HG03064 (cell line): ENCODE results near the gene HEPHL1.

Experiments
- ATAC-seq: cut with Tn5 transposase; IDR thresholded peaks from one replicate; pipeline ENCODE4 v1.9.1; 2021; ENCODE audit warnings: low read depth; ENCODE audit not compliant: unreplicated experiment

HEPHL1 gene

DNA sequence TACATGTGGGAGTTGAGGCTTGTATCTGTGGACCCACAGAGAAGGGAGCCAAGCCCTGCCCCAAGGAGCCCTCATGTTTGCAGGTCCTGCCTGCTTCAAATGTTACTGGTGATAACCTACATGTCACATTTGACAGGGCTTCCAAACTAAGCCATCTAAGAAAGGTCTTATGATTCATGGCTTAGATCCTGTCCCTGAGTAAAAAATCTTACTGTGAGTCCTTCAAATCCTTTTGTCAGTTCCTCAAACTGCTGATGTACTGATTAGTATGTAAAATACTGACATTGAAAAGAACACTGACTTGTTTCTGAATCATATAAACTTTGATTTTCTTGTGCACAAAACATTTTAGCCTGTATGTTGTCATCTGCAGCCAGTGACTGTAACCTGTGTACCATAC is 106.5 kb downstream of the HEPHL1 start:
- no peak for ATAC-seq

DNA sequence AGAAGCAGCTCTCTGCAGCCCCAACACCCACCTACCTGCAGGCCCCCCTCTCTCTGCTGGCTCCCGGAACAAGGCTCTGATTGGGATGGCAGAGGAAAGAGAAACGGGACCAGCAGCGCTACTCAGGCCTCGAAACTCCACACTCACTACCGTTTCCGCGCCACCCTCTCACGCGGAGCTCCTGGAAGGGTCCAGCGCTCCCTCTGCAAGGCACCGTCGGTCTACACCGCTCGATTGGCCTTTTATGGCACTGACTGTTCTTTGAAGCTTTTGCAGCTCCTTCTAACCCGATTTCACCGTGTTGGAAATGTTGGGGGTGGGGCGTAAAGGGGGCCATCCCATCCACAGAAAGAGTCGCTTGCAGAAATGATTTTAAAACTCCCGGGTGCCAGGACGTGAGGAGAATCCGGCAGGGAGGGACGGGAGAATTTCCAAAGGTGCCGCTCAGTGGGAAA is 107.2 kb downstream of the HEPHL1 start:
- ATAC-seq = peak; percentile 6

DNA sequence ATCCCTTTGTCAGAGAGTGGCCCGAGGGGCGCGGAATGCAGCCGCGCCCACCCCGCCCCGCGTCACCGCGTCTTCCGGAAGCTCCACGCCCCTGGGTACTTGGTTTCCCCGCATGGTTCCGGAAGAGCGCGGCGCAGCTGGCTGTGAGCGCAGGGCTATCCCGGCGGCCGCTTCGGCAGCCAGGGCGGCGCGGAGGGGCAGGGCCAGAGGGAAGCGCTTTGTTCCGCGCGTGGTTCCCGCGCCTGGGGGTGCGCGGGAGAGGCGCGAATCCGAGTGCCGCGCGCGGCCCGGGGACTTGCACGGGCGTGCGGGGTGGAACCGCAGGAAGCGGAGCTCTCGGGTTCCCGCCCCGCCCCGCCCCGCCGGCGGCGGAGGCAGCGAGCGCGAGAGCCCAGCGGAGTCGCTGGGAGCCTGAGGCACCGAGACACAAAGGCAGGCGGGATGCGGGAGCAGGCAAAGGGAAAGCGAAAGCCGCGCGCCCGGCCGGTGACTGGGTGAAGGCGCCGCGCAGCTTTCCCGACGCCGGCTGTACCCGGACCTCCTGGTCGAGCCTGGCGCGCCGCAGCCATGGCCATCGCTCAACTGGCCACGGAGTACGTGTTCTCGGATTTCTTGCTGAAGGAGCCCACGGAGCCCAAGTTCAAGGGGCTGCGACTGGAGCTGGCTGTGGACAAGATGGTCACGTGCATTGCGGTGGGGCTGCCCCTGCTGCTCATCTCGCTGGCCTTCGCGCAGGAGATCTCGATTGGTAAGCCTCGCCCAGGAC is 107.8 kb downstream of the HEPHL1 start, which contains the start of gene PANX1:
Gene PANX1, plus strand, starts transcription at position 96 of the 766 bp plus-strand sequence. Its CDS starts 472 bp downstream, at position 568.
- ATAC-seq = peak; percentile 88

DNA sequence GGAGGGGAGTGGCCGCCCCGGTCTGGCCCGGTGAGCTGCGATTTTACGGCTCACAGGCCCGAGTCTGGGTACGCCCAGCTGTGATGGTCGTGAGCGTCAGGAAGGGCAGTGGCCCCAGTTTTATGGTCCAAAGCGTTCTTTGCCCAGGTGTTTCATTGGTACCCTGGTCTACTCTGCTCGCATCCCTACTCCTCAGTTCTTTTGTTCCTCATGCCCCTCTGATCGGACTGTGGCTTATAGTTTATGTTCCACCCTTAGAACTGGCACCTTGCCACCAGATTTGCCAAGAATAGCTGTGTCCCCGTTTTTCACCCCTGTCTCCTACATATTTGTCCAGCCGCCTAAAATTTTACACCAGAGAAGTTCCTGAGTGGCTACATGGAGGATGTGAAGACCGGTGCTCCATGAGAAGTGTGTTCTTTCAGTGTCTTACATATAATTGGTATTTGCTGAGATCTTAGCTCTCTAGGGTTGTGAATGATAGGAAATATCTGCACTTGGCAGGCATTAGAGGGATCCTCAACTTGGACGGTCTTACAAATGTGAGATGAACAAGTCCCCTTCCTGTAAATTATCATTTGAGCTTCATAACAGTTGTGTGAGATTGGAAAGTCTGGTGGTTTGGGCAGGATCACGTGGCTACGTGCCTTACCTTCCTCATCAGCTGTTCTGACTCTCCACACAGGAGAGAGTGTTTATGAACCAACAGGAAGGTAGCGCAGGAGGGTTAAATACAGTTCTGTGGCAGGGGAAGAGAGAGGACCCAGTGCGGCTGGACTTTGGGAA is 108.6 kb downstream of the HEPHL1 start:
- no peak for ATAC-seq

DNA sequence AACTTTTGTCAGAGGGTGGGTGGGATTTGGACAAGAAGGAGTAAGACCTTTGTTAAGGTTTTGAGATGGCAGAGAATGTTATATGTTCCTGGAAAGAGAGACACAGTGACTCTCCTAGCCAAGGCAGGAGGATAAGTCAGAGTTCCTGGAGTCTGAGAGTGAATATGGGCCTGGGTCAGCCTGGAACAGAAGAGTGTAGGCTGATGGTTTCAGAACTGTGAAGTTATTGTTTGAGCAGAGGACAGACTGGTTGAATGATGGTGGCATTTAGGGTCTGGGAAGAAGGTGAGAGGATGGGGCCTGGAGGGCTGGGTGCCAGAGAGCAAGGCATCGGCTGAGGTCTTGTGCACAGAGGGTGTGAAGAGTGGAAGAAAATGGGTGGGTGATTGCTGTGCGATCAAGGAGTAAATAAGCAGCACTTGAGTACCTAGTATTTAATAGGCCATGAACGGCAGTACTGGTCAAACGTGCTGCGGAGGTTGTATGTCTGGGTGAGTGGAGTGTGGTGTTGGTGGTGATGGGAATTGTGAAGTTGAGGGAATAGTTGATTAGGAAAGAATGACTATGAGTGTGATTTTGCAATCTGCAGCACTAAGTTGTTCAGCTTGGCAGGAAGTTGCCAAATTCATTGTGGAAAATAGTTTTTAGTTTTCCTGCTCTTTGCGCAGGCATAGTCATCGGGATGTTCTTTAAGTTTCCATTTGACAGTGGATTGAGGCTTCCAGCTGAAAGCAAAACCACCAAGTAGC is 109.3 kb downstream of the HEPHL1 start:
- ATAC-seq = no peak

DNA sequence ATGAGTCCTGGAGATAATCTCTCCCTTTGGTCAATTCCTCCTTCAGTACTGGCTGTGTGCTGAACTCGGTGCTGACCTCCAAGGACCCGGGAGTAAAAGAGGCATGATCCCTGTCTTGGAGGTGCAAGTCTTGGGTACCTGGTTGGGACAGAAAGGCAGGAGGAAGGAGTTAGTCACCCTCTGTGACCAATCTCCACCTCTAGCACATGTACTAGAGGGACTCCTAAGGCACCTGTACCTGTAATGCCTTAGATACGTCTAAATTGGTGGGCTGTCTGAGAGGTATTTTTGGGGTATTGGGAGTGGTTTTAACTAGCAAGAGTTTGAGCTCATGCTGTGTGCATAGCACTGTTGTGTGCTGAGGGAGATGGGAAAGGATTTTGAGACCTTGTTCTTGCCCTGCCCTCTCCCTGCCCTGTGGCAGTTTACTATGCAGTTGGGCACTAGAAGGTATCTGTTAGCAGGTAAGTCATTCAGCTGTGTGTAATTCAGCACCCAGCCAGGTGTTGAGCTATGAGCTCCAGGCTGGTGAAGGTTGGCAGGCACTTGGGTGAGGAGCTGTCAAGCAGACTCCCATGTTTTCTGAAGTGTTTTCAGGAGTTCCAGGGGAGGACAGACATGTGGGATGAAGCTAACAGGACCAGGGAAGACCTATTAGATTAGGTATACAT is 110.0 kb downstream of the HEPHL1 start:
- no peak for ATAC-seq

DNA sequence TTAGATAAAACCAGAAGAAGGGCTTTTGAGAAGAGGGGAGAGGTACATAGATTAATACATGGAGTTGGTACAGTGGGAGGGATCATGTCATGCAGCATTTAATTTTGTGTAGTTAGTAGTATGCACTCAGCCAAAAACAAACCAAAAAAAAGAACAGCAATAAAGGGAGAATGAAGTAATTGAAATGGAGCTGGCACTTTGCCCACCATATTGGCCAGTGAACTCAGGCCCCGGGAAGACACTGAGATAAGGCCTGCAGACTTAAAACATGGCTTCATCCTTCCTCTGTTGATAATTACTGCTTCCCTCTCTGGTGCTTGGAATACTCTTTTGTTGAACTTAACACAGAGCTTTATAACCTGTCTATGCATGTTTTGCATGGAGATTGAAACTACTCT is 110.6 kb downstream of the HEPHL1 start:
- no peak for ATAC-seq

DNA sequence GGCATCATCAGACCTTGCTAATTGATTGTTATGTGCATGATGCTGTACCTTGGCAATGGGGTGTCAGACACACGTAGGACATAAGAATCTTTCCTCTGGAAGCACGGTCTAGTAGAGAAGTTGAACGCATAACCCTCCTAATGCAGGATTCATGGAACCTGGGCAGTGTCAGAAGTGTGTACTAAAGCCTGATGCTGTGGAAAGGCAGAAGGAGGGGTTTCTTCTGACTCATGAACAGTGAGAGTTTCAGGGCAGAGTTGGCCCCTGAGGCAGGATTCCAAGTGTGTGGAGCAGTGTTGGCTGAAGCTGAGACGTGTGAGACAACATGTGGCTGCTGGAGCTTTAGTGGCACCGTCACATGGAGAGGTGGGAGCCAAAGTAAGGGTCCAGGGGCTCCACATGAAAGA is 111.0 kb downstream of the HEPHL1 start:
- no peak for ATAC-seq

DNA sequence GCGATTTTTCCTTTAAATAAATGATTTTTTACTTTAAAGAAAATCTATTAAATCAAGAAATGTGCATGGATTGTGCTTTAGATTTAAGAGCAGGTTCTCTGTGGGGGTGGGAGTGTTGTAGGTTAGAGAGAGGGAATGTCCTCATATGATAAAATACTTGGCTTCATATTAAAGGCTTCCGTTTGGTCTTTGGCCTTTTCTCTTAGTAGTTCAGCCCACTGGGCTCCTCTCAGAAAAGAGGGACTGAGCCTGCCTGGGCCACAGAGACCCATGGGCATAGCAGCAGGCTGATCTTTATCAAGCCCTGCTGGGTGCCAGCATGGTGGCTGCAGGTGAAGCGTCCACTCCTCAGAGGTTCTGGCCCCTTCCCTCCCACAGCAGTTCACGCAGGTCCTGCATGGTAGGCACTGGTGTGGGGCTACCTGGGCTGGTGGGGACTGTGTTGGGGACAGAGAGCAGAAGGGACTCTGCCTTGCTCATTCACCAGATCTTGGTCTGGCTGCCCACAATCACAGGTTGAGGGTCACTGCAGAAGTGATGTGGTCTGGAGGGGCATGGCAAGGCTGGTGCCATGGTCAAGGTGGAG is 111.8 kb downstream of the HEPHL1 start:
- no peak for ATAC-seq

DNA sequence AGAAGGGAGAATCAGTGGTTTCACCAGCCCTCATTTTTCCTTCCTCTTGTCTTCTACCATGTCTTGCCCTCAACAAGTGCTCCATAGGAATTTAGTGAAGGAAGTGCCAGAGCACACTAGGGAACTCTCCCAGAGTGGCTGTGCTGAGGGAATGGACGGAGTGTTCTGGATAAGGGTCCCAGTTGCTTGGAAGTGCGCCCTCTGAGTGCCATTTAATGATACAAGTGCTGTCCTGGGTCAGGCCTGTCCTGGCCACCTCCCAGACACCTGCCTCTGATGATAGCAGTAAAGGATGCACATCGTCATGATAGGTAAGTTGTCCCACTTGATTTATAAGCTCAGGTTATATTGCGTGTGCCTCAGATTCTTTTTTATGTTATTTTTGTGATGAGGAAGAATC is 112.6 kb downstream of the HEPHL1 start:
- no peak for ATAC-seq

DNA sequence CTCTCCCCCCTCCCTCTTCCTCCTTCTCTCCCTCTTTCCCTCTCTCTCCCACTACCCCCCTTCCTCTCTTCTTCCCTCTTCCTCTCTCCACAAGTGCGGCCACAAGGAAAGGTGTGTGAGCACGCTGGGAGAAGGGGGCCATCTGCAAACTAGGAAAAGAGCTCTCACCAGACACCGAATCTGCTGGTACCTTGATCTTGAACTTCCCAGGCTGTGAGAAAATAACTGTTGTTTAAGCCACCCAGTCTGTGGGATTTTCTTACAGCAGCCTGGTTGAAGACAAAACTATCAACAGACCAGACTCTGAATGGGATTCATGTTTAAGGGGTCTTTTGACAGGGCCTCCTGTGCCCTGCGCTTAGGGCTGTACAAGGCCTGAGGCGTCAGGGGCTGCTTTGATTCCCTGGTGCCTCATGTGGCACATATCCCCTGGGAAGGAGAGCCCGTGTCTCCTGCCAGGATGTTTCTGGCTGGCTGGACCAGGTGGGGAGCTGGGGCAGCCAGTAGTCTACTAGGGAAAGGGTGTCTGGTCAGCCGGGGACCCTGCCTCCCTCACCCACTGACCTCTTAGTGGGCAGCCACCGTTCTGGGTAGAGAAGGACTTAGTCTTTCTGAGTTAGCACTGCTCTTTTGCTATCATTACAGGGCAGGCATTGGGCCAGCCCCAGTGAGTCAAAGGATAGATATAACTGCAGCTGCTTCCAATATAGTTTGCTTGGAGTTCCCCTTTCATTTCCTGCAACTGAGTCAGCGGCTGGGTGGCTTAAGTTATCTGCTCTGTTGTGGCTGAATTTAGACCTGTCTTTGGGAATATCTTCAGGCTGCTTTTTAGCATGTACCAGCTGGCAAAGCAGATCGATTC is 113.7 kb downstream of the HEPHL1 start:
- peak; percentile 48 for ATAC-seq

DNA sequence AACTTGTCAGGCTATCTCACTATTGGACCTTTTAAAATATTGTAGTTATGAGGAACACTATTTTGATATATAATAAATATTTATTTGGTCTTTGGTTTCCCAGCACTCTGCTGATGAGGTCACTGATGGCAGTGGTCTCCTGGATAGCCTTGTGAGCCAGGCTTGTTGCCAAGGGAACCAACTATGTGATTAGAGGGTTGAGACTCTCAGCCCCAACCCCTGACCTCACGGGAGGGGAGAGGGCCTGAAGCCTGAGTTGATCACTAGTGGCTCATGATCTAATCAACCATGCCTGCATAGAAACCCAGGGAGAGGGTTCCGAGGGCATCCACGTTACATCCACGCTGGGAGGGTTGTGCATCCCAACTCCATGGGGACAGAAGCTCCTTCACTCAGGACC is 118.3 kb downstream of the HEPHL1 start:
- no peak for ATAC-seq

DNA sequence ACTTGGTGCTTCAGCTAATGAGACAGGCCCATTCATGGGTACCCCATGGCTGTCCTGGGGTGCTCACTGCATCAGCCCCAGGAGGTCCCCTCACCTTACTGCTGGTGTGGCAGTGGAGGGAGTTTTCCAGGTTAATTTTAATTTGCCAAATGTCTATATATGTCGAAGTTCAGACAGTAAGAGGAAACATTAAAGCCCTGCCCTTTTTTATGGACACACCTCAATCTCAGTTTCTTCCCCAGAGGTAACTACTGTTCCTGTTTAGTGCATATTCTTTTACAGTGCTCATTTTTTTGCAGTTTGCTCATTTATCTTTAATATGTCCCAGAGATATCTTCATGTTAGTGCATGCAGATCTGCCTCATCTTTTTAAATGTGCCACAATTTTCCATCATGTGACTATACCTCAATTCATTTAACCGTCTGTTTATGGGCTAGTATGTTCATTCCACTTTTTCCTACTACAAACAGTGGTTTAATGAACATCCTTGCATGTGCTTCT is 119.1 kb downstream of the HEPHL1 start:
- no peak for ATAC-seq

DNA sequence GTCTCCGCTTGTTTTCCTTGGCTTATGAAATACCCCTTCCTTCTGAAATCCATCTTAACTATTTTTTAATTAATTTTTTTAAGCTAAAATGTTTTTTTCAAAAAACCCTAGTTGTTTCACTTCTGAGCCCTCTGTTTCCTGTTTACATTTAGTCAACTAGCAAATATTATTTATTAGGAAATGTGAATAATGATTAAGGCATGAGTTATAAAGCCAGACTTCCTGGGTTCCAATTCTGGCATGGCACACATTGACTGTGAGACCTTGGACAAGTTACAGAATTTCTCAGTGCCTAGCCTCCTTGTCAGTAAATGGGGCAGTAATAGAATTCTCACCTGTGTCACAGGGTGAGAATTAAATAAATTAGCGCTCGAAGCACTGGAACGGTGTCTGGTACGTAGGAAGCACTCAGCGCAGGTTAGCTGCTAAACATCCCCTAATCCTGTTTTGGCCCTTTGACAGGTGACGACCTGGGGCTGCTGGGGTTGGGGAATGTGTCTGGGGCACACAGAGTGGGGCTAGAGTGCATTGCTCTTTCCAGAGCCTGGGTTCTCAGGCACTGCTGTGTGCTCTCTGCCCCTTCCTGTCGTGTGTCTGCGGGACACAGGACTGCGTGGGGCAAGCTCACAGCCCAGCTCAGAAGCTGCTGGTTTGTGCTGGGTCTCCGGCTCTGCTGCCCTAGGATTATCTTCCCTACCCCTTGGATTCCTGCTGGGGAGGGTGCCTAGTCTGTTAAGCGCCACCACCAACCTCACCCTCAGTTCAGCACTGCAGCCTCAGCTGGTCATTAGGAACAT is 120.6 kb downstream of the HEPHL1 start:
- no peak for ATAC-seq

DNA sequence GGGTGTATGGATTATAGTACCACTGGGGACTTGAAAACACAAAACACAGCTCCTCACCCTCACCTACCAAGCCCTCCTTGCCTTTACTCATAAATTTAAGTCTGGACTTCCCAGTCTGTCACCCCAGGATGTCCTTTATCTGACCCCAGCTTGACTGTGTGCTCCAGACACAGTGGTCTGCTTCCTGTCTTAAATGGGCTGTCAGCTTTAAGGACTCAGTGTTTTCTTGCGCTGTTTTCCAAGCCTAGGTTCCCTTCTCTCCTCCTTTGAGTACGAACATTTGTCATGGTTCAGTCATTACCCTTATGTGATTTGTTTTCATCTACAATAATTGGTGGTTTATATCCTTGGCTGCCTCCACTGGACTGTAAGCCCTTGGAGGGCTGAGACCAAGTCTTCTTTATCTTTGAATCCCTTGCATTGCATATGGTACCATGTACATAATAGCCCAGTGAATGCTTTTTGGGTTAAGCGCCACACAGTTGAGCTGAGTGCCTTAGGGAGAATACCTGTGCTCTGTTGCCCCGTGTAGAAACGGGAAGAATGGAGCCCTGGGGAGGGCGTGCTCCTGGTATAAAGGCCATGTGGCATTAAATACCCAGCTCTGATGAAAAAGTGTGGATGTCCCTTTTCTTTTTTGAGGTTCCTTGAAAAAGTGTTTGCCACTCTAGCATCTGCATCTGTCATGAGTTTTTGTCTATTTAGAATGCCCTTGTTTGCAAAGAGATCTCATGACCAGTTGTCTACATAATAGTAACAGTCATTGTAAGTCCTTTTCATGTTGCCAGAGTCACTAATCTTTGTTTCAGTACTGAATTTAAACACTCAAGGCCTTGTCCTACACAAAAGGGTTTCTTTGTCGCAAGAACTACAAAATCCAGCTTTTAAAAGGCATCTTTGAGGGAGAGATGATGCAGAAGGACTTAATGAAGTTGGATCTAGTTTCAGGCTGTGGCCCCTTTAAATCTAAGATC is 121.4 kb downstream of the HEPHL1 start:
- no peak for ATAC-seq

DNA sequence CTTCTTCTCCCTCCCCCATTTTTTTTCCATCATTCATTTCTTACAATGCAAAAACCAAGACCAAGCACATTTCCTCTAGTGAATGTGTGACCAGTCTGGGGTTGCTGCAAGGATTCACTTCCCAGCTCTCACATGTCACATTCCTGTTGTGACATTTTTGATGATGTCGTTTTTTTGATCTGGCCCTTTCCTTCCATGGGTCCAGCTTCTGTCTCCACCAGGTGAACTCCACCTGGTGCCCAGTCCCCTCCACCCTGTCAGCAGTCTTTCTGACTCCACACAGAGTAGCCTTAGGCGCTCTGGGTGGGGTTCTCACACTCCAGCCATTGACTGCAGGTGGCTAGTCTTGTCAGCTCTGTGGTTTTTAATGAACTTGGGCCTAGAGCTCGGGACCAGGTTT is 123.1 kb downstream of the HEPHL1 start:
- ATAC-seq = no peak

DNA sequence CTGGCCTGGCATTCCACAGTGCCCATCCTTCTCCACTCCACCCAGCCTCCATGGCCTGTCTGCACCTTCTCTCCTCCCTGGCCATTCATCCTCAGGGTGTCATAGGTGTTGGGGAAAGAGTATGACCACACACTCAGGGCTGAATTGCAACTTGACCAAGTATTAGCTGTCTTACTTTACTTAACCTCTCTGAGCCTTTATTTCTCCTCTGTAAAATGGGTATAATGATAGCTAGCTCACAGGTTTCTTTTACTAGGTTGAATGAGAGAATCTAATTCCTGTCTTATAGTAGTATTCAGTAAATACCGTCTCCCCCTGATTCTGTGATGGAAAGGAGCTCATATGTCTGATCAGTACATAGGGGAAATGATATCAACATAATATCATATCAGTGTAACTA is 123.5 kb downstream of the HEPHL1 start:
- ATAC-seq = no peak
